Upper lobe of right lung (tissue), 1 donor: ENCODE measurements around the gene TOR2A. TPM values are rescaled to one million over a fixed set of nuclear protein-coding genes. Genes with fewer than 3 reads are reported as not detected.
A peak's percentile ranks its signal among the peaks of the same experiment; 100 is the strongest.

Experiments used
- ATAC-seq: fragments of 200-7000 bp; cut with Tn5 transposase; one replicate; pipeline ENCODE4 v1.9.1; 2020; ENCODE audit warnings: mild to moderate bottlenecking, moderate library complexity
- DNase-seq: peaks from one replicate; pipeline ENCODE4 v3.0.0-alpha.2; 2020
- H3K27ac ChIP-seq: fragments of 200-600 bp; one replicate; pipeline ENCODE4 v1.8.0; 2022
- H3K27me3 ChIP-seq: fragments of 200-600 bp; one replicate; pipeline ENCODE4 v1.8.0; 2022; ENCODE audit warnings: mild to moderate bottlenecking
- H3K36me3 ChIP-seq: fragments of 200-600 bp; one replicate; pipeline ENCODE4 v1.8.0; 2022
- H3K4me1 ChIP-seq: fragments of 200-600 bp; one replicate; pipeline ENCODE4 v1.8.0; 2022
- H3K4me3 ChIP-seq: fragments of 200-600 bp; one replicate; pipeline ENCODE4 v1.8.0; 2022; ENCODE audit warnings: mild to moderate bottlenecking
- H3K9me3 ChIP-seq: fragments of 200-600 bp; one replicate; pipeline ENCODE4 v1.8.0; 2022
- CTCF ChIP-seq: fragments of 200-600 bp; IDR thresholded peaks from one replicate; pipeline ENCODE4 v1.8.0; 2022; ENCODE audit warnings: antibody characterized with exemption
- intact Hi-C: fragments of 100-400 bp; cut with DNase I; formaldehyde crosslinking; loops from one replicate; pipeline ENCODE4 v1.11.0; 2022
- total RNA-seq: library from RNA; stranded (reverse); fragmentation: NEBNext Ultra II Directional; extraction: Animal tissue kit (Norgen Biotek cat#: 25700); gene quantifications from one replicate; pipeline ENCODE4 v1.2.1, GENCODE V29; 2021
- donor health status: DM: no; HTN: yes; CAD: no; lungs with severe emphysema.

TOR2A gene
- total RNA-seq, 1 donor from 2014 or later, result 17.3 TPM

- H3K4me1 ChIP-seq, result peaks cover 32% of the 10 kb centered on the region
- ATAC-seq (no peak), DNase-seq (no peak)
- H3K9me3 ChIP-seq, result no peaks in the 10 kb centered on the region
- peak overlapping the region; percentile 67 for H3K4me3 ChIP-seq
- H3K27me3 ChIP-seq, result no peaks in the 10 kb centered on the region
- peak overlapping the region; percentile 86 for H3K27ac ChIP-seq
- TF ChIP-seq CTCF, result no peak
- no peaks in the 10 kb centered on the region for H3K36me3 ChIP-seq
- intact Hi-C loops, result no loop called here
Observed at GRCh38 chr9:127770583-127770904, 35.5 kb upstream of the TOR2A start.

GRCh38 chr9:127769929-127770582 lies 35.0 kb upstream of the TOR2A start:
- Histone ChIP-seq H3K4me1 (peaks cover 32% of the 10 kb centered on the region), H3K4me3 (peak overlapping the region; percentile 67), H3K27ac (peak overlapping the region; percentile 86), H3K9me3 (no peaks in the 10 kb centered on the region), H3K36me3 (no peaks in the 10 kb centered on the region), H3K27me3 (no peaks in the 10 kb centered on the region)
- DNase-seq (no peak), ATAC-seq (no peak)
- TF ChIP-seq CTCF, result no peak
- intact Hi-C loops, result no loop called here

GRCh38 chr9:127769101-127769500 lies 34.0 kb upstream of the TOR2A start:
- H3K36me3 ChIP-seq, result no peaks in the 10 kb centered on the region
- no peaks in the 10 kb centered on the region for H3K9me3 ChIP-seq
- H3K27ac ChIP-seq, result peak overlapping the region; percentile 86
- no peaks in the 10 kb centered on the region for H3K27me3 ChIP-seq
- no peak for TF ChIP-seq CTCF
- ATAC-seq (no peak), DNase-seq (no peak)
- intact Hi-C loops, result no loop called here
- H3K4me3 ChIP-seq, result peak overlapping the region; percentile 67
- peaks cover 32% of the 10 kb centered on the region for H3K4me1 ChIP-seq

GRCh38 chr9:127768698-127769097 lies 33.6 kb upstream of the TOR2A start:
- H3K27me3 ChIP-seq, result no peaks in the 10 kb centered on the region
- H3K4me1 ChIP-seq, result peaks cover 32% of the 10 kb centered on the region
- no peak for ATAC-seq
- peak overlapping the region; percentile 86 for H3K27ac ChIP-seq
- intact Hi-C loops, result no loop called here
- peak overlapping the region; percentile 67 for H3K4me3 ChIP-seq
- TF ChIP-seq CTCF, result no peak
- no peak for DNase-seq
- H3K36me3 ChIP-seq, result no peaks in the 10 kb centered on the region
- no peaks in the 10 kb centered on the region for H3K9me3 ChIP-seq

GRCh38 chr9:127767909-127768331 lies 32.8 kb upstream of the TOR2A start:
- peak overlapping the region; percentile 86 for H3K27ac ChIP-seq
- H3K36me3 ChIP-seq, result no peaks in the 10 kb centered on the region
- ATAC-seq, result no peak
- DNase-seq, result no peak
- peaks cover 32% of the 10 kb centered on the region for H3K4me1 ChIP-seq
- intact Hi-C loops, result no loop called here
- no peaks in the 10 kb centered on the region for H3K27me3 ChIP-seq
- peak overlapping the region; percentile 67 for H3K4me3 ChIP-seq
- TF ChIP-seq CTCF, result no peak
- no peaks in the 10 kb centered on the region for H3K9me3 ChIP-seq

- no peak for ATAC-seq
- peaks cover 36% of the 10 kb centered on the region for H3K4me1 ChIP-seq
- H3K4me3 ChIP-seq, result peak overlapping the region; percentile 67
Observed at GRCh38 chr9:127767410-127767809, 32.3 kb upstream of the TOR2A start.

More at GRCh38 chr9:127767410-127767809, 32.3 kb upstream of the TOR2A start:
- Histone ChIP-seq H3K27me3 (no peaks in the 10 kb centered on the region), H3K9me3 (no peaks in the 10 kb centered on the region), H3K27ac (peak overlapping the region; percentile 86), H3K36me3 (no peaks in the 10 kb centered on the region)
- intact Hi-C loops, result no loop called here
- no peak for DNase-seq
- TF ChIP-seq CTCF, result no peak
